Adrenal gland (tissue), 5 donors: Measurements from ENCODE around the gene KCNF1.

Source experiments
- POLR2A ChIP-seq, 2 donors: fragments of 450-650 bp; IDR thresholded peaks; one replicate each; pipeline ENCODE4 v1.6.1; 2017; ENCODE audit warnings: antibody characterized with exemption in 2 of 2, mild to moderate bottlenecking in 2 of 2, moderate library complexity in 1 of 2
- TF ChIP-seq, protein P1 (sequence below), 6 experiments: fragments of 450-650 bp in 4 of 6; fragments of 200-600 bp in 2 of 6; sonication (generic) in 1 of 6; IDR thresholded peaks; 1 replicate in 5 of 6; 2 replicates in 1 of 6; pipeline versions ENCODE4 v1.5.1 to v1.8.0; 2016 to 2021; ENCODE audit warnings: antibody characterized with exemption in 6 of 6, mild to moderate bottlenecking in 2 of 6, moderate library complexity in 1 of 6
- donor health status: DM: no; HTN: no; CAD: no.

DNA sequence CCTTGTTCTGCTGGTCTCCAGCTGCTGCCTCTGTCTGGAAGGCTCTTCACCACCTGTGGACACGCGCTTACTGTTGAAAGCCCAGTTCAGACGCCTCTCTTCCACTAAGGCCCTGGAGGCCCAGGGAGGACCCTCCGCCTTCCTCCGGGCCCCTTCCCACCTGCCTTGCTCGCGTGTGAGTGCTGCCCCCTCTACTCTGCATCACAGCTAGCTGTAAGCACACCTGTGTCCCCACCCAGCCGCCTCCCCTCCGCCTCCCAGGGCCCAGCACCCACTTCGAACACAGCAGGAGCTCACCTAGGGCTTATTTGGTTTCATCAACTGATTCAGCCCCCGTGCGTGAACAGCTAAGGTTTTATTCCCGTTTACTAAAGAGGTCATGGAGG, 49.7 kb downstream of the KCNF1 start:
- TF ChIP-seq, protein P1, sequence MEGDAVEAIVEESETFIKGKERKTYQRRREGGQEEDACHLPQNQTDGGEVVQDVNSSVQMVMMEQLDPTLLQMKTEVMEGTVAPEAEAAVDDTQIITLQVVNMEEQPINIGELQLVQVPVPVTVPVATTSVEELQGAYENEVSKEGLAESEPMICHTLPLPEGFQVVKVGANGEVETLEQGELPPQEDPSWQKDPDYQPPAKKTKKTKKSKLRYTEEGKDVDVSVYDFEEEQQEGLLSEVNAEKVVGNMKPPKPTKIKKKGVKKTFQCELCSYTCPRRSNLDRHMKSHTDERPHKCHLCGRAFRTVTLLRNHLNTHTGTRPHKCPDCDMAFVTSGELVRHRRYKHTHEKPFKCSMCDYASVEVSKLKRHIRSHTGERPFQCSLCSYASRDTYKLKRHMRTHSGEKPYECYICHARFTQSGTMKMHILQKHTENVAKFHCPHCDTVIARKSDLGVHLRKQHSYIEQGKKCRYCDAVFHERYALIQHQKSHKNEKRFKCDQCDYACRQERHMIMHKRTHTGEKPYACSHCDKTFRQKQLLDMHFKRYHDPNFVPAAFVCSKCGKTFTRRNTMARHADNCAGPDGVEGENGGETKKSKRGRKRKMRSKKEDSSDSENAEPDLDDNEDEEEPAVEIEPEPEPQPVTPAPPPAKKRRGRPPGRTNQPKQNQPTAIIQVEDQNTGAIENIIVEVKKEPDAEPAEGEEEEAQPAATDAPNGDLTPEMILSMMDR (IDR thresholded peaks at IDR 0.05), result no peak
- TF ChIP-seq POLR2A (IDR thresholded peaks at IDR 0.05), result no peak
